PC-3 (cell line): ENCODE results near the gene SENP3. TPM values are rescaled to one million over a fixed set of nuclear protein-coding genes. Genes with fewer than 3 reads are reported as not detected.
"Not testable (repeated sequence)": the region's sequence is repeated elsewhere in the genome, so short reads cannot be mapped to it uniquely, and the experiment has no call there.

Source experiments
- ATAC-seq: fragments of 200-7000 bp; cut with Tn5 transposase; 2 replicates; pipeline ENCODE4 v1.9.1; 2020; ENCODE audit warnings: mild to moderate bottlenecking, moderate library complexity
- BruUV-seq: library from RNA; stranded (reverse); fragments of 400-500 nt; replicated peaks from 2 replicates; lab custom pipeline; 2021; lab: Mats Ljungman, UMichigan
- CTCF ChIA-PET: fragments of 300-600 bp; sonication (Branson Sonifier 250); formaldehyde crosslinking; loops from one replicate; lab custom pipeline; 2022; ENCODE audit warnings: antibody characterized with exemption; lab: Charles Lee
- POLR2A ChIA-PET: fragments of 300-600 bp; sonication (Branson Sonifier 250); formaldehyde crosslinking; loops from one replicate; lab custom pipeline; 2022; ENCODE audit warnings: antibody characterized with exemption; ENCODE audit not compliant: unreplicated experiment; lab: Charles Lee
- DNase-seq: peaks from one replicate; pipeline ENCODE4 v3.0.0-alpha.2; 2015
- H2AFZ ChIP-seq: fragments of 300-600 bp; sonication (generic); 2 replicates; pipeline ENCODE4 v1.6.0; 2016; ENCODE audit warnings: antibody characterized with exemption, low read length
- H3F3A ChIP-seq: fragments of 300-600 bp; sonication (generic); one replicate; pipeline ENCODE4 v1.6.0; 2017; ENCODE audit warnings: antibody characterized with exemption, low read length, control low read depth, mild to moderate bottlenecking; ENCODE audit not compliant: unreplicated experiment
- H3K27ac ChIP-seq: fragments of 300-600 bp; sonication (generic); 2 replicates; pipeline ENCODE4 v1.5.1; 2016; ENCODE audit warnings: mild to moderate bottlenecking, low read length
- H3K27me3 ChIP-seq: fragments of 300-600 bp; sonication (generic); 2 replicates; pipeline ENCODE4 v1.6.1; 2016; ENCODE audit warnings: low read length, mixed read lengths
- H3K36me3 ChIP-seq: fragments of 300-600 bp; sonication (generic); 2 replicates; pipeline ENCODE4 v1.6.1; 2016; ENCODE audit warnings: low read depth, mixed run types, low read length, mixed read lengths
- H3K4me1 ChIP-seq: fragments of 300-600 bp; sonication (generic); 2 replicates; pipeline ENCODE4 v1.5.1; 2016; ENCODE audit warnings: low read length; ENCODE audit not compliant: insufficient read depth
- H3K4me2 ChIP-seq: fragments of 300-600 bp; sonication (generic); 2 replicates; pipeline ENCODE4 v1.6.0; 2016; ENCODE audit warnings: low read length
- H3K4me3 ChIP-seq: fragments of 300-600 bp; sonication (generic); 2 replicates; pipeline ENCODE4 v1.5.1; 2016; ENCODE audit warnings: mild to moderate bottlenecking, low read length, mixed read lengths
- H3K79me2 ChIP-seq: fragments of 300-600 bp; sonication (generic); 2 replicates; pipeline ENCODE4 v1.6.1; 2017; ENCODE audit warnings: low read length, mixed read lengths
- H3K9ac ChIP-seq: fragments of 300-600 bp; sonication (generic); 2 replicates; pipeline ENCODE4 v1.6.0; 2016; ENCODE audit warnings: mild to moderate bottlenecking, low read length
- H3K9me2 ChIP-seq: fragments of 300-600 bp; sonication (generic); replicated peaks from 2 replicates; pipeline ENCODE4 v1.6.1; 2016; ENCODE audit warnings: mixed run types, low read length, mixed read lengths
- H3K9me3 ChIP-seq: fragments of 300-600 bp; sonication (generic); 2 replicates; pipeline ENCODE4 v1.6.1; 2016; ENCODE audit warnings: low read length, mixed read lengths
- H4K20me1 ChIP-seq: fragments of 300-600 bp; sonication (generic); 2 replicates; pipeline ENCODE4 v1.6.1; 2016; ENCODE audit warnings: low read length, mixed read lengths
- EZH2 ChIP-seq: fragments of 300-600 bp; sonication (generic); IDR thresholded peaks from one replicate; pipeline ENCODE4 v1.6.1; 2017; ENCODE audit warnings: antibody characterized with exemption, mild to moderate bottlenecking, low read length; ENCODE audit not compliant: unreplicated experiment
- EZH2phosphoT487 ChIP-seq: fragments of 300-600 bp; sonication (generic); IDR thresholded peaks from 2 replicates; pipeline ENCODE4 v1.6.1; 2018; ENCODE audit warnings: mild to moderate bottlenecking, antibody characterized with exemption, low read length, borderline replicate concordance
- intact Hi-C: fragments of 100-400 bp; cut with micrococcal nuclease; formaldehyde crosslinking; loops from 2 replicates; pipeline ENCODE4 v1.9.0; 2023
- total RNA-seq: library from RNA; depleted of rRNA; stranded (reverse); fragments of >200 nt; gene quantifications from 2 replicates; pipeline ENCODE4 v1.2.3, GENCODE V29; 2014
- TF ChIP-seq, protein P1 (sequence below): fragments of 300-600 bp; sonication (generic); conservative IDR thresholded peaks from 2 replicates; pipeline ENCODE4 v1.5.1; 2017; ENCODE audit warnings: antibody characterized with exemption, low read depth, mild to moderate bottlenecking, low read length

Gene SENP3
- total RNA-seq, 1 experiment from 2014 or later, result 82.8 TPM

DNA sequence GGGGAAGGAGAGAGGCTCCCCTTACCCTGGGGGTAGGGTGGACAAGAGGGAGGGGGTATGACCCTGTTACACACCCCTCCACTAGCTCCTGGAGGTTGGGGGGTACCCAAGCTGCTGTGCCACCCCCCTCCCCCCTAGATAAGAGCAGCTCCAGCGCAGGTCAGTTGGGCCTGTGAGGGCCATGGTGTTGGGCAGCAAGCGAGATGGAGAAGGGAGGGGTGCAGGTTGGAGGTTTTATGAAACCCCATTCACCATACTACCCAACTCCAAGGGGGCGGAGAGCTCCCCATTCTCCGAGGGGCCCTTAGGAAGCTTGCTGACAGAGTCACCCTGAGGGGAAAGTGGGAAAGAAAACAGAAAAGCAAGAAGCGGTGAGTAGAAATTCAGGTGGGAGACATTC is 29.9 kb downstream of the SENP3 start:
- H3K9me2 ChIP-seq, result no peaks in the 10 kb centered on the region
- peaks cover 17% of the 10 kb centered on the region for H3K36me3 ChIP-seq
- TF ChIP-seq EZH2phosphoT487 (no peak), EZH2 (no peak)
- TF ChIP-seq, protein P1, sequence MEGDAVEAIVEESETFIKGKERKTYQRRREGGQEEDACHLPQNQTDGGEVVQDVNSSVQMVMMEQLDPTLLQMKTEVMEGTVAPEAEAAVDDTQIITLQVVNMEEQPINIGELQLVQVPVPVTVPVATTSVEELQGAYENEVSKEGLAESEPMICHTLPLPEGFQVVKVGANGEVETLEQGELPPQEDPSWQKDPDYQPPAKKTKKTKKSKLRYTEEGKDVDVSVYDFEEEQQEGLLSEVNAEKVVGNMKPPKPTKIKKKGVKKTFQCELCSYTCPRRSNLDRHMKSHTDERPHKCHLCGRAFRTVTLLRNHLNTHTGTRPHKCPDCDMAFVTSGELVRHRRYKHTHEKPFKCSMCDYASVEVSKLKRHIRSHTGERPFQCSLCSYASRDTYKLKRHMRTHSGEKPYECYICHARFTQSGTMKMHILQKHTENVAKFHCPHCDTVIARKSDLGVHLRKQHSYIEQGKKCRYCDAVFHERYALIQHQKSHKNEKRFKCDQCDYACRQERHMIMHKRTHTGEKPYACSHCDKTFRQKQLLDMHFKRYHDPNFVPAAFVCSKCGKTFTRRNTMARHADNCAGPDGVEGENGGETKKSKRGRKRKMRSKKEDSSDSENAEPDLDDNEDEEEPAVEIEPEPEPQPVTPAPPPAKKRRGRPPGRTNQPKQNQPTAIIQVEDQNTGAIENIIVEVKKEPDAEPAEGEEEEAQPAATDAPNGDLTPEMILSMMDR, result no peak
- no peak overlapping the region for H2AFZ ChIP-seq
- 0 out of 2 replicates have a peak, but pooled peaks cover 15% of the 10 kb centered on the region for H3K79me2 ChIP-seq
- H3K9me3 ChIP-seq, result no peaks in the 10 kb centered on the region
- no TSS peak for BruUV-seq
- H3K27me3 ChIP-seq, result no peaks in the 10 kb centered on the region
- H3K27ac ChIP-seq, result no peak overlapping the region; the same call in 1 of the 2 replicates
- H3K9ac ChIP-seq, result no peak overlapping the region
- H3F3A ChIP-seq, result no peaks in the 10 kb centered on the region
- H3K4me2 ChIP-seq, result no peak overlapping the region
- no peaks in the 10 kb centered on the region for H4K20me1 ChIP-seq
- peaks cover 46% of the 10 kb centered on the region for H3K4me1 ChIP-seq
- no peak for ATAC-seq
- DNase-seq, result no peak
- H3K4me3 ChIP-seq, result no peak overlapping the region
- intact Hi-C loops, result no loop called here
- ChIA-PET POLR2A (no interaction called here), CTCF (no interaction called here)

DNA sequence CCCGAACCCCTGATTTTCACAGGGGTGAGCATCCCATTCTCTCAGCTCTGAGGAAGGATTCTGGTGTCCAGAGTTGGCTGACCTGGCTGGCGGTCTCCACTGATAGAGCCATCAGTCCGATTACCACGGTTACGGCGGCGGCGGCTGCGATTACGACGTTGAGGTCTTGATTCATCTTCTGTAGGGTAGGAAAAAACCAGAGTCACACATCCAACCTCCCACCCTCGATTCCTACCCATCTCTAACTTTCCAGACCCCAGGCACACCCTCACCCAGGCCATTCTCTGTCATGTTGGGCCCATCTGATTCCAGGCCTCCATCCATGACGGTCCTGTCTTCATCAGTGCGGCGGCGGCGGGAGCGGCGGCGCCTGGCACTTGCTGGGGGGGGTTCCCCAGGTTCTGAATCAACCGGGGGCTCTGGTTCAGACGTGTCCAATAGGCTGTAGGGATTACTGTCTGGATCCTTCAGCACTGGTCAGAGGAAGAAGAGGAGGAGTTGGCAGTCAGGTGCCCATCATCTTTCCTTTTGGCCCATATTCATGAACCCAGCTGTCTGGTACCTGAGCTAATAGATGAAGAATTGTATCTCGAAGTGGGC is 30.8 kb downstream of the SENP3 start:
- ChIA-PET POLR2A (interaction anchor here (0.6 kb wide), 1 partner anchor 22 kb away, joined by 3 read pairs; the partner anchor contains the start of gene FXR2), CTCF (no interaction called here)
- Histone ChIP-seq H3K27ac (no peak overlapping the region), H3F3A (no peaks in the 10 kb centered on the region), H3K79me2 (0 out of 2 replicates have a peak, but pooled peaks cover 15% of the 10 kb centered on the region), H3K4me3 (no peak overlapping the region), H3K36me3 (peaks cover 17% of the 10 kb centered on the region), H4K20me1 (no peaks in the 10 kb centered on the region), H3K9me2 (no peaks in the 10 kb centered on the region), H3K4me1 (peaks cover 38% of the 10 kb centered on the region), H3K27me3 (no peaks in the 10 kb centered on the region), H3K9ac (no peak overlapping the region), H3K4me2 (no peak overlapping the region), H3K9me3 (no peaks in the 10 kb centered on the region), H2AFZ (no peak overlapping the region)
- TF ChIP-seq EZH2 (no peak), EZH2phosphoT487 (no peak)
- TF ChIP-seq, protein P1, result no peak
- no TSS peak for BruUV-seq
- DNase-seq, result no peak
- intact Hi-C loops, result no loop called here
- no peak for ATAC-seq

GRCh38 chr17:7593296-7593695 is 31.6 kb downstream of the SENP3 start:
- Histone ChIP-seq H3F3A (no peaks in the 10 kb centered on the region), H3K4me1 (peaks cover 30% of the 10 kb centered on the region), H3K79me2 (0 out of 2 replicates have a peak, but pooled peaks cover 12% of the 10 kb centered on the region), H3K27ac (no peak overlapping the region), H3K9ac (no peak overlapping the region), H4K20me1 (no peaks in the 10 kb centered on the region), H3K9me2 (no peaks in the 10 kb centered on the region), H3K27me3 (no peaks in the 10 kb centered on the region), H3K4me2 (no peak overlapping the region), H3K9me3 (no peaks in the 10 kb centered on the region), H3K4me3 (no peak overlapping the region), H3K36me3 (peaks cover 17% of the 10 kb centered on the region), H2AFZ (no peak overlapping the region)
- intact Hi-C loops, result no loop called here
- ATAC-seq, result no peak
- POLR2A ChIA-PET, result no interaction called here
- no peak for DNase-seq
- BruUV-seq, result no TSS peak
- CTCF ChIA-PET, result no interaction called here
- TF ChIP-seq, protein P1, result no peak
- TF ChIP-seq EZH2, result no peak
- no peak for TF ChIP-seq EZH2phosphoT487

GRCh38 chr17:7597561-7597960 is 35.8 kb downstream of the SENP3 start:
- DNase-seq, H3K79me2 ChIP-seq, ATAC-seq, H3K4me1 ChIP-seq, H3K27me3 ChIP-seq, H3K4me2 ChIP-seq, H3K9ac ChIP-seq, H3K27ac ChIP-seq, H3F3A ChIP-seq, BruUV-seq, CTCF ChIA-PET, H3K4me3 ChIP-seq, H4K20me1 ChIP-seq, H3K9me2 ChIP-seq, H3K9me3 ChIP-seq, H2AFZ ChIP-seq, POLR2A ChIA-PET, intact Hi-C loops: not testable (repeated sequence)
- H3K36me3 ChIP-seq, result peaks cover 22% of the 10 kb centered on the region
